ENCODE data around the gene VPS33A.

DNA sequence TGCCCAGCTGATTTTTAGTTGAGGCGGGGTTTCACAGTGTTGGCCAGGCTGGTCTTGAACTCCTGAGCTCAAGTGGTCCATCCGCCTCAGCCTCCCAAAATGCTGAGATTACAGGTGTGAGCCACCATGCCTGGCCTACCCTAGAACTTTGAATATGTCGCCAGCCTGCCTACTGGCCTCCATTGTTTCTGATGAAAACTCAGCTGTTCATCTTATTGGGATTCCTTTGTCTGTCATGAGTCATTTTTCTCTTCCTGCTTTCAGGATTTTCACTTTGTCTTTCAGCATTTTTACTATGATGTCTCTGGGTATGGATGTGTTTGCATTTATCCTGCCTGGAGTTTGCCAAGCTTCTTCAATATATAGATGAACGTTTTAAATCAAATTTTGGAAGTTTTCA, 70.9 kb downstream of the VPS33A start:
- TF ChIP-seq, protein P1, sequence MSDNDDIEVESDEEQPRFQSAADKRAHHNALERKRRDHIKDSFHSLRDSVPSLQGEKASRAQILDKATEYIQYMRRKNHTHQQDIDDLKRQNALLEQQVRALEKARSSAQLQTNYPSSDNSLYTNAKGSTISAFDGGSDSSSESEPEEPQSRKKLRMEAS (IDR thresholded peaks at IDR 0.05; ENCODE audit: low read depth, low read length), result no peak
- TF ChIP-seq, protein P2, sequence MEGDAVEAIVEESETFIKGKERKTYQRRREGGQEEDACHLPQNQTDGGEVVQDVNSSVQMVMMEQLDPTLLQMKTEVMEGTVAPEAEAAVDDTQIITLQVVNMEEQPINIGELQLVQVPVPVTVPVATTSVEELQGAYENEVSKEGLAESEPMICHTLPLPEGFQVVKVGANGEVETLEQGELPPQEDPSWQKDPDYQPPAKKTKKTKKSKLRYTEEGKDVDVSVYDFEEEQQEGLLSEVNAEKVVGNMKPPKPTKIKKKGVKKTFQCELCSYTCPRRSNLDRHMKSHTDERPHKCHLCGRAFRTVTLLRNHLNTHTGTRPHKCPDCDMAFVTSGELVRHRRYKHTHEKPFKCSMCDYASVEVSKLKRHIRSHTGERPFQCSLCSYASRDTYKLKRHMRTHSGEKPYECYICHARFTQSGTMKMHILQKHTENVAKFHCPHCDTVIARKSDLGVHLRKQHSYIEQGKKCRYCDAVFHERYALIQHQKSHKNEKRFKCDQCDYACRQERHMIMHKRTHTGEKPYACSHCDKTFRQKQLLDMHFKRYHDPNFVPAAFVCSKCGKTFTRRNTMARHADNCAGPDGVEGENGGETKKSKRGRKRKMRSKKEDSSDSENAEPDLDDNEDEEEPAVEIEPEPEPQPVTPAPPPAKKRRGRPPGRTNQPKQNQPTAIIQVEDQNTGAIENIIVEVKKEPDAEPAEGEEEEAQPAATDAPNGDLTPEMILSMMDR (IDR thresholded peaks at IDR 0.05 in 2 of 3, conservative IDR thresholded peaks at IDR 0.05 in 1 of 3; ENCODE audit: control insufficient read depth in 2 of 3, extremely low read depth in 1 of 3, insufficient read depth in 1 of 3, low read depth in 3 of 3, low read length in 3 of 3), result no peak
- TF ChIP-seq RELA (IDR thresholded peaks at IDR 0.05; ENCODE audit: borderline replicate concordance, partially characterized antibody), result no peak
- no peak for TF ChIP-seq CEBPB (IDR thresholded peaks at IDR 0.05; ENCODE audit: borderline replicate concordance in 1 of 2, low read depth in 2 of 2, low read length in 2 of 2)
- TF ChIP-seq POLR2A (IDR thresholded peaks at IDR 0.05; ENCODE audit: low read depth, low read length), result no peak
- TF ChIP-seq, protein P3, sequence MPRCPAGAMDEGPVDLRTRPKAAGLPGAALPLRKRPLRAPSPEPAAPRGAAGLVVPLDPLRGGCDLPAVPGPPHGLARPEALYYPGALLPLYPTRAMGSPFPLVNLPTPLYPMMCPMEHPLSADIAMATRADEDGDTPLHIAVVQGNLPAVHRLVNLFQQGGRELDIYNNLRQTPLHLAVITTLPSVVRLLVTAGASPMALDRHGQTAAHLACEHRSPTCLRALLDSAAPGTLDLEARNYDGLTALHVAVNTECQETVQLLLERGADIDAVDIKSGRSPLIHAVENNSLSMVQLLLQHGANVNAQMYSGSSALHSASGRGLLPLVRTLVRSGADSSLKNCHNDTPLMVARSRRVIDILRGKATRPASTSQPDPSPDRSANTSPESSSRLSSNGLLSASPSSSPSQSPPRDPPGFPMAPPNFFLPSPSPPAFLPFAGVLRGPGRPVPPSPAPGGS (IDR thresholded peaks at IDR 0.05; ENCODE audit: borderline replicate concordance, insufficient read depth, low read depth, low read length, poor library complexity, severe bottlenecking), result no peak
- TF ChIP-seq, protein P4, sequence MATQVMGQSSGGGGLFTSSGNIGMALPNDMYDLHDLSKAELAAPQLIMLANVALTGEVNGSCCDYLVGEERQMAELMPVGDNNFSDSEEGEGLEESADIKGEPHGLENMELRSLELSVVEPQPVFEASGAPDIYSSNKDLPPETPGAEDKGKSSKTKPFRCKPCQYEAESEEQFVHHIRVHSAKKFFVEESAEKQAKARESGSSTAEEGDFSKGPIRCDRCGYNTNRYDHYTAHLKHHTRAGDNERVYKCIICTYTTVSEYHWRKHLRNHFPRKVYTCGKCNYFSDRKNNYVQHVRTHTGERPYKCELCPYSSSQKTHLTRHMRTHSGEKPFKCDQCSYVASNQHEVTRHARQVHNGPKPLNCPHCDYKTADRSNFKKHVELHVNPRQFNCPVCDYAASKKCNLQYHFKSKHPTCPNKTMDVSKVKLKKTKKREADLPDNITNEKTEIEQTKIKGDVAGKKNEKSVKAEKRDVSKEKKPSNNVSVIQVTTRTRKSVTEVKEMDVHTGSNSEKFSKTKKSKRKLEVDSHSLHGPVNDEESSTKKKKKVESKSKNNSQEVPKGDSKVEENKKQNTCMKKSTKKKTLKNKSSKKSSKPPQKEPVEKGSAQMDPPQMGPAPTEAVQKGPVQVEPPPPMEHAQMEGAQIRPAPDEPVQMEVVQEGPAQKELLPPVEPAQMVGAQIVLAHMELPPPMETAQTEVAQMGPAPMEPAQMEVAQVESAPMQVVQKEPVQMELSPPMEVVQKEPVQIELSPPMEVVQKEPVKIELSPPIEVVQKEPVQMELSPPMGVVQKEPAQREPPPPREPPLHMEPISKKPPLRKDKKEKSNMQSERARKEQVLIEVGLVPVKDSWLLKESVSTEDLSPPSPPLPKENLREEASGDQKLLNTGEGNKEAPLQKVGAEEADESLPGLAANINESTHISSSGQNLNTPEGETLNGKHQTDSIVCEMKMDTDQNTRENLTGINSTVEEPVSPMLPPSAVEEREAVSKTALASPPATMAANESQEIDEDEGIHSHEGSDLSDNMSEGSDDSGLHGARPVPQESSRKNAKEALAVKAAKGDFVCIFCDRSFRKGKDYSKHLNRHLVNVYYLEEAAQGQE (IDR thresholded peaks at IDR 0.05; ENCODE audit: low read depth, low read length), result no peak
- no peak for TF ChIP-seq MEF2A (IDR thresholded peaks at IDR 0.05; ENCODE audit: insufficient read depth, low read depth, low read length)
- TF ChIP-seq, protein P5, sequence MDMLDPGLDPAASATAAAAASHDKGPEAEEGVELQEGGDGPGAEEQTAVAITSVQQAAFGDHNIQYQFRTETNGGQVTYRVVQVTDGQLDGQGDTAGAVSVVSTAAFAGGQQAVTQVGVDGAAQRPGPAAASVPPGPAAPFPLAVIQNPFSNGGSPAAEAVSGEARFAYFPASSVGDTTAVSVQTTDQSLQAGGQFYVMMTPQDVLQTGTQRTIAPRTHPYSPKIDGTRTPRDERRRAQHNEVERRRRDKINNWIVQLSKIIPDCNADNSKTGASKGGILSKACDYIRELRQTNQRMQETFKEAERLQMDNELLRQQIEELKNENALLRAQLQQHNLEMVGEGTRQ (IDR thresholded peaks at IDR 0.05; ENCODE audit: borderline replicate concordance, low read depth, low read length), result no peak
- TF ChIP-seq POLR2AphosphoS2 (IDR thresholded peaks at IDR 0.05; ENCODE audit: low read depth, low read length), result no peak
- TF ChIP-seq SMC3 (IDR thresholded peaks at IDR 0.05; ENCODE audit: borderline replicate concordance, low read length), result no peak
- TF ChIP-seq SP1 (IDR thresholded peaks at IDR 0.05; ENCODE audit: low read depth, low read length), result no peak
